ENCODE results near the gene TRAT1.

GRCh38 chr3:108883373-108883772, 60.8 kb downstream of the TRAT1 start:
- TF ChIP-seq CTCF (IDR thresholded peaks at IDR 0.05) (no peak), REST (IDR thresholded peaks at IDR 0.05) (no peak), CHD2 (IDR thresholded peaks at IDR 0.05; ENCODE audit: low read length, partially characterized antibody) (no peak), POLR2A (IDR thresholded peaks at IDR 0.05; ENCODE audit: low read length) (no peak), E2F6 (IDR thresholded peaks at IDR 0.05; ENCODE audit: borderline replicate concordance, low read depth) (no peak), MAX (IDR thresholded peaks at IDR 0.05) (no peak)
